H1 (cell line): ENCODE data around the gene CACNB1. TPM values are rescaled to one million over a fixed set of nuclear protein-coding genes. Genes with fewer than 3 reads are reported as not detected.

Experiments used
- CTCF ChIA-PET: fragments of 300-600 bp; sonication (Branson Sonifier 250); formaldehyde crosslinking; loops from one replicate; lab custom pipeline; 2021; ENCODE audit not compliant: partially characterized antibody; lab: Charles Lee
- POLR2A ChIA-PET: fragments of 300-600 bp; sonication (Branson Sonifier 250); formaldehyde crosslinking; loops from one replicate; lab custom pipeline; 2021; ENCODE audit warnings: inconsistent platforms; ENCODE audit not compliant: partially characterized antibody; lab: Charles Lee
- DNase-seq, 2 experiments: peaks; one replicate each; pipeline versions ENCODE4 v3.0.0 to v3.0.0-alpha.2; 2010 to 2022; ENCODE audit warnings: low spot score in 2 of 2, low read depth in 1 of 2, mixed read lengths in 1 of 2
- FAIRE-seq: peaks from 2 replicates; lab custom pipeline; 2011; peaks lifted over from hg19 to GRCh38; lab: Jason Lieb, UNC
- H2AFZ ChIP-seq: 2 replicates; pipeline ENCODE4 v1.8.1; 2012; ENCODE audit warnings: low read length, inconsistent platforms
- H2AK5ac ChIP-seq: 2 replicates; pipeline ENCODE4 v1.6.1; 2013; ENCODE audit warnings: low read depth, low read length
- H2BK120ac ChIP-seq: replicated peaks from 2 replicates; pipeline ENCODE3; 2013; ENCODE audit warnings: low read depth, low read length, inconsistent platforms
- H2BK12ac ChIP-seq: 2 replicates; pipeline ENCODE4 v1.6.1; 2013; ENCODE audit warnings: low read depth, low read length
- H2BK15ac ChIP-seq: 2 replicates; pipeline ENCODE4 v1.6.1; 2013; ENCODE audit warnings: low read length
- H2BK20ac ChIP-seq: 2 replicates; pipeline ENCODE4 v1.6.1; 2013; ENCODE audit warnings: low read length
- H2BK5ac ChIP-seq: 2 replicates; pipeline ENCODE4 v1.6.1; 2013; ENCODE audit warnings: low read depth, low read length
- H3K14ac ChIP-seq: 2 replicates; pipeline ENCODE4 v1.6.1; 2013; ENCODE audit warnings: inconsistent platforms; ENCODE audit not compliant: insufficient read length
- H3K18ac ChIP-seq: 2 replicates; pipeline ENCODE4 v1.6.1; 2013; ENCODE audit warnings: low read length; ENCODE audit errors: extremely low read depth
- H3K23ac ChIP-seq: 2 replicates; pipeline ENCODE4 v1.6.1; 2013; ENCODE audit warnings: inconsistent platforms; ENCODE audit not compliant: insufficient read length
- H3K23me2 ChIP-seq: 2 replicates; pipeline ENCODE4 v1.6.1; 2013; ENCODE audit warnings: low read depth, low read length
- H3K27ac ChIP-seq: 2 replicates; pipeline ENCODE4 v1.6.1; 2011; ENCODE audit warnings: low read depth, low read length, inconsistent platforms
- H3K27me3 ChIP-seq, 4 experiments: replicated peaks in 1 of 4; 1 replicate in 1 of 4; 2 replicates in 3 of 4; pipeline versions ENCODE4 v1.6.1 to v1.8.1; 2011 to 2013; ENCODE audit warnings: low read length in 3 of 4, mild to moderate bottlenecking in 3 of 4, inconsistent platforms in 2 of 4, mixed read lengths in 2 of 4, moderate library complexity in 1 of 4; ENCODE audit not compliant: control insufficient read depth in 3 of 4, insufficient read depth in 3 of 4; ENCODE audit errors: extremely low read depth in 1 of 4
- H3K36me3 ChIP-seq, 4 experiments: 2 replicates each; pipeline versions ENCODE4 v1.6.1 to v1.8.1; 2011 to 2013; ENCODE audit warnings: mild to moderate bottlenecking in 4 of 4, low read length in 3 of 4, moderate library complexity in 2 of 4, control low read depth in 1 of 4, inconsistent platforms in 1 of 4; ENCODE audit not compliant: insufficient read depth in 4 of 4, control insufficient read depth in 2 of 4
- H3K4ac ChIP-seq: replicated peaks from 2 replicates; pipeline ENCODE3; 2013; ENCODE audit warnings: low read length, low read depth, mixed read lengths, inconsistent platforms; ENCODE audit not compliant: insufficient read length
- H3K4me1 ChIP-seq, 4 experiments: replicated peaks in 1 of 4; 1 replicate in 1 of 4; 2 replicates in 3 of 4; pipeline versions ENCODE4 v1.6.1 to v1.8.1; 2011 to 2013; ENCODE audit warnings: low read length in 3 of 4, inconsistent platforms in 2 of 4, mixed read lengths in 1 of 4; ENCODE audit not compliant: insufficient read depth in 4 of 4, control insufficient read depth in 3 of 4
- H3K4me2 ChIP-seq, 2 experiments: 2 replicates each; pipeline versions ENCODE4 v1.6.1 to v1.8.1; 2011 to 2013; ENCODE audit warnings: low read depth in 2 of 2, low read length in 2 of 2, control low read depth in 1 of 2, inconsistent platforms in 1 of 2, mild to moderate bottlenecking in 1 of 2; ENCODE audit not compliant: insufficient read depth in 1 of 2
- H3K4me3 ChIP-seq, 4 experiments: fragments of 200-600, 300-600 bp in 1 of 4; sonication (generic), shearing (Covaris generic), sonication (Bioruptor Twin) in 1 of 4; 2 replicates each; pipeline versions ENCODE4 v1.5.1 to v1.8.1; 2011 to 2016; ENCODE audit warnings: low read length in 4 of 4, low read depth in 3 of 4, control low read depth in 2 of 4, inconsistent platforms in 2 of 4, mild to moderate bottlenecking in 2 of 4, mixed read lengths in 1 of 4, moderate library complexity in 1 of 4; ENCODE audit not compliant: insufficient read depth in 2 of 4; ENCODE audit errors: extremely low read depth in 1 of 4
- H3K56ac ChIP-seq: replicated peaks from 2 replicates; pipeline ENCODE3; 2013; ENCODE audit warnings: low read depth, mild to moderate bottlenecking, mixed read lengths, low read length, inconsistent platforms; ENCODE audit not compliant: insufficient read length
- H3K79me1 ChIP-seq: 2 replicates; pipeline ENCODE4 v1.6.1; 2013; ENCODE audit warnings: low read depth, low read length, control low read depth
- H3K79me2 ChIP-seq, 2 experiments: 2 replicates each; pipeline versions ENCODE4 v1.6.1 to v1.8.1; 2012 to 2013; ENCODE audit warnings: low read length in 2 of 2, mild to moderate bottlenecking in 2 of 2, inconsistent platforms in 1 of 2; ENCODE audit not compliant: insufficient read depth in 2 of 2, control insufficient read depth in 1 of 2
- H3K9ac ChIP-seq, 4 experiments: replicated peaks in 1 of 4; 1 replicate in 1 of 4; 2 replicates in 3 of 4; pipeline versions ENCODE4 v1.6.1 to v1.8.1; 2011 to 2013; ENCODE audit warnings: low read depth in 3 of 4, low read length in 3 of 4, control low read depth in 2 of 4, mild to moderate bottlenecking in 2 of 4, moderate library complexity in 2 of 4, inconsistent platforms in 1 of 4; ENCODE audit errors: extremely low read depth in 1 of 4
- H3K9me3 ChIP-seq, 2 experiments: 2 replicates each; pipeline versions ENCODE4 v1.6.1 to v1.8.1; 2012 to 2013; ENCODE audit warnings: mild to moderate bottlenecking in 2 of 2, moderate library complexity in 2 of 2, control low read depth in 1 of 2, inconsistent platforms in 1 of 2, low read depth in 1 of 2, low read length in 1 of 2, mixed read lengths in 1 of 2; ENCODE audit not compliant: insufficient read depth in 2 of 2
- H4K20me1 ChIP-seq, 2 experiments: replicated peaks in 1 of 2; 2 replicates each; pipeline versions ENCODE3 to v1.8.1; 2011 to 2013; ENCODE audit warnings: inconsistent platforms in 2 of 2, low read length in 2 of 2, mild to moderate bottlenecking in 1 of 2; ENCODE audit not compliant: insufficient read depth in 2 of 2, control insufficient read depth in 1 of 2
- H4K5ac ChIP-seq: 2 replicates; pipeline ENCODE4 v1.6.1; 2013; ENCODE audit warnings: low read length, low read depth, mixed read lengths, inconsistent platforms; ENCODE audit not compliant: insufficient read length
- H4K8ac ChIP-seq: 2 replicates; pipeline ENCODE4 v1.8.0; 2013; ENCODE audit warnings: mild to moderate bottlenecking, moderate library complexity, low read length, inconsistent platforms; ENCODE audit not compliant: insufficient read depth; ENCODE audit errors: extremely low read depth
- H4K91ac ChIP-seq: replicated peaks from 2 replicates; pipeline ENCODE3; 2013; ENCODE audit warnings: low read length, mixed read lengths, inconsistent platforms; ENCODE audit not compliant: insufficient read length
- BACH1 ChIP-seq: IDR thresholded peaks from 2 replicates; pipeline ENCODE4 v1.6.1; 2012; ENCODE audit warnings: low read length, improper control_type of control experiment
- CTCF ChIP-seq, 3 experiments: IDR thresholded peaks; 1 replicate in 2 of 3; 2 replicates in 1 of 3; pipeline versions ENCODE4 v1.5.1 to v1.6.1; 2011; ENCODE audit warnings: low read length in 3 of 3, mild to moderate bottlenecking in 3 of 3, inconsistent platforms in 2 of 3, low read depth in 1 of 3, moderate library complexity in 1 of 3; ENCODE audit not compliant: insufficient read depth in 1 of 3; ENCODE audit errors: control extremely low read depth in 1 of 3
- E2F6 ChIP-seq: IDR thresholded peaks from 2 replicates; pipeline ENCODE4 v1.6.1; 2012; ENCODE audit warnings: inconsistent platforms
- JUND ChIP-seq: IDR thresholded peaks from 2 replicates; pipeline ENCODE4 v1.6.1; 2011; ENCODE audit warnings: mild to moderate bottlenecking, improper control_type of control experiment, low read length
- KDM4A ChIP-seq: IDR thresholded peaks from one replicate; pipeline ENCODE4 v1.7.1; 2012; ENCODE audit warnings: low read depth, mild to moderate bottlenecking, moderate library complexity, low read length, inconsistent platforms; ENCODE audit not compliant: severe bottlenecking
- RNF2 ChIP-seq: fragments of 200-900, 300-1000 bp; sonication (generic); IDR thresholded peaks from 2 replicates; pipeline ENCODE4 v1.7.1; 2016; ENCODE audit warnings: borderline replicate concordance, low read depth, mild to moderate bottlenecking, antibody characterized with exemption, low read length; ENCODE audit not compliant: poor library complexity, severe bottlenecking; ENCODE audit errors: missing control alignments
- SRF ChIP-seq: IDR thresholded peaks from 2 replicates; pipeline ENCODE4 v1.6.1; 2011; ENCODE audit warnings: mild to moderate bottlenecking, low read depth, low read length, moderate library complexity
- USF2 ChIP-seq: IDR thresholded peaks from 2 replicates; pipeline ENCODE4 v1.6.1; 2011; ENCODE audit warnings: low read length, improper control_type of control experiment
- WGBS, 2 experiments: shearing (Covaris generic) in 1 of 2; methylation state at CpG; one replicate each; pipeline versions ENCODE4 v1.1.6 to v1.1.7; 2013 to 2015; ENCODE audit warnings: low lambda C conversion rate in 2 of 2, mixed read lengths in 2 of 2, inconsistent platforms in 1 of 2, low coverage in 1 of 2, missing lambda C conversion rate in 1 of 2; ENCODE audit not compliant: insufficient replicate concordance in 2 of 2, insufficient coverage in 1 of 2, insufficient read length in 1 of 2; ENCODE audit errors: extremely low coverage in 1 of 2, missing lambda C conversion rate in 1 of 2; 5-methylcytosine and 5-hydroxymethylcytosine counted together
- polyA plus RNA-seq, 7 experiments: library from polyadenylated mRNA; depleted of rRNA in 3 of 7; stranded (reverse) in 5 of 7; unstranded in 2 of 7; fragments of >200 nt in 5 of 7; fragments of 200-250 nt in 2 of 7; gene quantifications; 1 replicate in 5 of 7; 2 replicates in 1 of 7; 4 replicates in 1 of 7; pipeline versions ENCODE4 v1.2.1 to v1.2.3, GENCODE V29; 2011 to 2013; ENCODE audit warnings: missing spikeins in 2 of 7, mixed read lengths in 2 of 7
- total RNA-seq: library from RNA; stranded (reverse); fragmentation: NEBNext Ultra II Directional; extraction: Animal tissue kit (Norgen Biotek cat#: 25700); gene quantifications from 2 replicates; pipeline ENCODE4 v1.2.1, GENCODE V29; 2021

Gene CACNB1
- total and polyA plus RNA-seq, 2 of the 8 experiments (the other 6 are each of a cell fraction or from before 2014, with no cell fraction given): 7.2 to 17.8 TPM

- peaks cover under 1 to 4% (median 2%) of the 10 kb centered on the region in 4 experiments; a peak in 6 of 7 replicates for H3K27me3 ChIP-seq
- no peak overlapping the region for H4K8ac ChIP-seq
- H3K79me2 ChIP-seq: no peaks in the 10 kb centered on the region
- H3K23me2 ChIP-seq: peaks cover 3% of the 10 kb centered on the region; the same call in 1 of the 2 replicates
- H2AK5ac ChIP-seq: no peak overlapping the region
- no peaks in the 10 kb centered on the region for H3K79me1 ChIP-seq
- H4K91ac ChIP-seq: no peak overlapping the region
- 100% methylated on average over 1 of the region's 1 CpG; no CpG with 5 or more reads in 1 of the 2 experiments for WGBS, 2 experiments
- H3K27ac ChIP-seq: no peak overlapping the region
- H3K14ac ChIP-seq: no peak overlapping the region
- ChIA-PET CTCF (interaction anchor here (0.7 to 21.2 kb wide), 7 partner anchors 18 to 322 kb away, joined by 3 to 982 read pairs (median 5); no protein-coding TSS in a partner anchor), POLR2A (interaction anchor here (1.5 to 4.2 kb wide), 4 partner anchors 22 to 30 kb away, joined by 3 to 29 read pairs (median 20); partner anchors contain the start of gene RPL19)
- no peak overlapping the region for H3K4me3 ChIP-seq
- H2BK15ac ChIP-seq: no peak overlapping the region
- no peak overlapping the region for H3K4me2 ChIP-seq
- H2BK12ac ChIP-seq: no peak overlapping the region
- no peaks in the 10 kb centered on the region for H3K36me3 ChIP-seq
- no peak overlapping the region for H3K9ac ChIP-seq
- no peak overlapping the region for H2BK5ac ChIP-seq
- H3K18ac ChIP-seq: no peak overlapping the region
- H3K9me3 ChIP-seq: no peaks in the 10 kb centered on the region
- no peaks in the 10 kb centered on the region for H4K20me1 ChIP-seq
- FAIRE-seq (no peak), DNase-seq (no peak)
- H3K4me1 ChIP-seq: peaks cover 0 to 18% (median 7%) of the 10 kb centered on the region in 4 experiments; a peak in 5 of 7 replicates
- H3K4ac ChIP-seq: no peak overlapping the region
- H2BK120ac ChIP-seq: no peak overlapping the region
- no peak overlapping the region for H3K23ac ChIP-seq
- H2BK20ac ChIP-seq: no peak overlapping the region
- H3K56ac ChIP-seq: no peak overlapping the region
- no peak overlapping the region for H4K5ac ChIP-seq
- H2AFZ ChIP-seq: no peak overlapping the region
- TF ChIP-seq RNF2 (no peak), CTCF (IDR thresholded peaks at IDR 0.05; ENCODE audit: control extremely low read depth in 1 of 3, insufficient read depth in 1 of 3, low read depth in 1 of 3, low read length in 3 of 3) (no peak), BACH1 (no peak), JUND (no peak), E2F6 (no peak), KDM4A (no peak), USF2 (no peak), SRF (no peak)
These were observed 32.9 kb upstream of the CACNB1 start for GRCh38 chr17:39230361-39230760.
